ENCODE results near the gene RAD1. TPM values are rescaled to one million over a fixed set of nuclear protein-coding genes. Genes with fewer than 3 reads are reported as not detected.

Gene RAD1, protein sequence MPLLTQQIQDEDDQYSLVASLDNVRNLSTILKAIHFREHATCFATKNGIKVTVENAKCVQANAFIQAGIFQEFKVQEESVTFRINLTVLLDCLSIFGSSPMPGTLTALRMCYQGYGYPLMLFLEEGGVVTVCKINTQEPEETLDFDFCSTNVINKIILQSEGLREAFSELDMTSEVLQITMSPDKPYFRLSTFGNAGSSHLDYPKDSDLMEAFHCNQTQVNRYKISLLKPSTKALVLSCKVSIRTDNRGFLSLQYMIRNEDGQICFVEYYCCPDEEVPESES
- 23.9 to 35.6 TPM (median 34.5 TPM) in 5 replicates for total RNA-seq (2022; extraction: Qiagen RNA extraction; ENCODE audit: low read depth)

DNA sequence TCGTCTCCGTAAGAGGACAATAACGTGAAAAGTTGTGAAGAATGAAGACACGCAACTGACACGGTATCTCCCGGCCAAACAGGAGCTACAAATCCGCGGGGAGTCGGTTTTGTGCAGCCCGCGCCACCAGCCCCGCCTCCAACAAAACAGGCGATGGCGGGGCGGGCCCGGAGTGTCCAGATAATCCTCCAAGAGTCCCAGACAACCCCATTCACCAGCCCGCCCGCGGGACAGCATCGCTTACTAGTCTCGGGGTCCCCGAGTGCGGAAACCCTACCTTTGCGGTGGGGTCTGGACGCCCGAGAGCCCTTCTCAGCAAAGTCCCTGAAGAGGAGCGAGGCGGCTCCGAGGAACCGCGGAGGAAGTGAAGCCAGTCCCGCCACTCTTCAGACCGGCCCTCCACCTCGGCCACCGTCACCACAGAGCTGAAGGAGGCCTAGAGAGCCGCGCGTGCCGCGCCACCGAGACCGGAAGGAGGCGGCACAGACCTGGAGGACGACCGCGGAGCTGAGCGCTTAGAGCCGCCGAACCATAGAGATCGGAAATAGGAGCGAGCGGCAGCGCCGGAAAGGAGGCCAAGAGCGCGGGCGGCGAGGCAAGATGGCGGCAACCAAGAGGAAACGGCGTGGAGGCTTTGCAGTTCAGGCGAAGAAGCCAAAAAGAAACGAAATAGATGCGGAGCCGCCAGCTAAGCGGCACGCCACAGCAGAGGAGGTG is at the start of gene RAD1, which contains the start of gene BRIX1:
Gene RAD1 (minus strand): TSS at position 366 of the 717 bp plus-strand sequence. CDS start 612 bp downstream, outside the sequence.
Gene BRIX1 (plus strand): TSS at position 573 of the 717 bp plus-strand sequence. CDS start 28 bp downstream, at position 601.

DNA sequence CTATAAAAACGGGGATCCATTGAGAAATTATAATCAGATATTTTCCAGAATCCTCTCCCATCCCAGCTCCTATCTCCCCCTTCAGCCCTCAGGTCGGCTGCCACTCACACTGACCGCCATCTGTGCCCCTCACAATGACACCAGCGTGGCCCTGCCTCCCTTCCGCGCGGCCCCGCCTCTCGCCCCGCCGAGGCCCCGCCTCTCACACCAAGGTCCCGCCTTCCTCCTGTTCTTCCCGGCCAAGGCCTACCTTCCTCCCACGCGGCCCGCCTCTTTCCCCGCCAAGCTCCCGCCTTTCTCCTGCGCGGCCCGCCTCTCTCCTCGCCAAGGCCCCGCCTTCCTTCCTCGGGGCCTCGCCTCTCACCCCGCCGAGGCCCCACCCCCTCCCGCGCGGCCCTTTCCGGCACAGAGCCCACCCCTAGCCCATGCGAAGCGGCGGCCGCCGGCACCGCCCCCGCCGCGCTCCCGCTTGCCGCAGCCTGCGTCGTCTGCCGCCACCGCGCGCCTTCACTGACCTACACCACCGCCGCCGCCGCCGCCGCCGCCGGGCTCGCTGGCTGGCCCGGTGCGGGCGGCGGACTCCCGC is 13.9 kb upstream of the RAD1 start, which contains the start of gene DNAJC21:
Gene DNAJC21 (plus strand): TSS at position 426 of the 586 bp plus-strand sequence. CDS start 261 bp downstream, outside the sequence.

Other genes with a start within 250 kb of the RAD1 start
- gene TTC23L, start 76.3 kb downstream of the RAD1 start, total RNA-seq (2022; extraction: Qiagen RNA extraction; ENCODE audit: low read depth) = 0.48 to 1.1 TPM in 2 of 5 replicates, not detected in the others
- 48.2 to 58.7 TPM (median 50.4 TPM) in 5 replicates for gene BRIX1, start 207 bp upstream of the RAD1 start, total RNA-seq (2022; extraction: Qiagen RNA extraction; ENCODE audit: low read depth)
- 27.3 to 37.7 TPM (median 27.8 TPM) in 5 replicates for gene DNAJC21, start 14.1 kb upstream of the RAD1 start, total RNA-seq (2022; extraction: Qiagen RNA extraction; ENCODE audit: low read depth)
- not detected in 5 replicates for gene AGXT2, start 132.4 kb upstream of the RAD1 start, total RNA-seq (2022; extraction: Qiagen RNA extraction; ENCODE audit: low read depth)